ENCODE data around the gene RITA1. TPM values are rescaled to one million over a fixed set of nuclear protein-coding genes. Genes with fewer than 3 reads are reported as not detected.

Gene RITA1, protein sequence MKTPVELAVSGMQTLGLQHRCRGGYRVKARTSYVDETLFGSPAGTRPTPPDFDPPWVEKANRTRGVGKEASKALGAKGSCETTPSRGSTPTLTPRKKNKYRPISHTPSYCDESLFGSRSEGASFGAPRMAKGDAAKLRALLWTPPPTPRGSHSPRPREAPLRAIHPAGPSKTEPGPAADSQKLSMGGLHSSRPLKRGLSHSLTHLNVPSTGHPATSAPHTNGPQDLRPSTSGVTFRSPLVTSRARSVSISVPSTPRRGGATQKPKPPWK
- 11.6 TPM for total RNA-seq

GRCh38 chr12:113185180-113186032 is at the start of gene RITA1, which contains the start of gene DDX54:
RITA1 (plus strand) TSS chr12:113185721; CDS start chr12:113186747, 1,026 bp downstream.
DDX54 (minus strand) TSS chr12:113185478; CDS start chr12:113185451, 27 bp downstream.

GRCh38 chr12:113149361-113150150 is 36.0 kb upstream of the RITA1 start, which contains the start of gene CFAP73:
CFAP73 (plus strand) TSS chr12:113149724; CDS start chr12:113149858, 134 bp downstream.

GRCh38 chr12:113221181-113221996 is 35.9 kb downstream of the RITA1 start, which contains the start of gene TPCN1:
TPCN1 (plus strand) TSS chr12:113221464; CDS start chr12:113226853, 5,389 bp downstream.

Other genes with a start within 250 kb of the RITA1 start
- 10.3 TPM for gene OAS3, start 247.2 kb upstream of the RITA1 start, total RNA-seq
- gene OAS2, start 207.2 kb upstream of the RITA1 start, total RNA-seq = 3.4 TPM
- 19.1 TPM for gene DTX1, start 129.0 kb upstream of the RITA1 start, total RNA-seq
- 2.9 TPM for gene RASAL1, start 50.0 kb upstream of the RITA1 start, total RNA-seq
- not detected for gene CFAP73, start 36.0 kb upstream of the RITA1 start, total RNA-seq
- 21.4 TPM for gene DDX54, start 243 bp upstream of the RITA1 start, total RNA-seq
- 16.7 TPM for gene TPCN1, start 35.7 kb downstream of the RITA1 start, total RNA-seq
- gene SLC8B1, start 149.4 kb downstream of the RITA1 start, total RNA-seq = 18.6 TPM
- 21.4 TPM for gene PLBD2, start 172.9 kb downstream of the RITA1 start, total RNA-seq
- not detected for gene SDS, start 218.2 kb downstream of the RITA1 start, total RNA-seq
- 4.9 TPM for gene SDSL, start 236.7 kb downstream of the RITA1 start, total RNA-seq